Fibroblast of skin of left biceps (primary cell): ENCODE data around the gene SPTBN5.

ENCODE experiments used
- DNase-seq, 2 experiments: peaks; one replicate each; pipeline ENCODE4 v3.0.0-alpha.2; 2013; ENCODE audit warnings: low read depth in 2 of 2

Gene SPTBN5

GRCh38 chr15:41804916-41805666 is 88.8 kb downstream of the SPTBN5 start:
- no peak for DNase-seq

- DNase-seq: no peak
Measured at GRCh38 chr15:41804361-41804760, 89.5 kb downstream of the SPTBN5 start.

GRCh38 chr15:41801850-41802455 is 91.9 kb downstream of the SPTBN5 start:
- DNase-seq: no peak

GRCh38 chr15:41801185-41801584 is 92.7 kb downstream of the SPTBN5 start:
- no peak for DNase-seq

GRCh38 chr15:41799488-41799805 is 94.4 kb downstream of the SPTBN5 start:
- DNase-seq: no peak

GRCh38 chr15:41798607-41799487 is 95.0 kb downstream of the SPTBN5 start:
- no peak for DNase-seq
